ENCODE results near the gene STYK1.

The STYK1 gene

GRCh38 chr12:10673659-10674384, at the start of gene STYK1:
Gene STYK1 (minus strand): TSS chr12:10674052. CDS start chr12:10634618, 39,434 bp downstream.
- DNase-seq, result peak; percentile 81

GRCh38 chr12:10722905-10723746, 49.3 kb upstream of the STYK1 start, which contains the start of gene YBX3:
Gene YBX3 (minus strand): TSS chr12:10723323. CDS start chr12:10723111, 212 bp downstream.
- DNase-seq, result peak; percentile 56

- peak; percentile 34 for DNase-seq
Measured at GRCh38 chr12:10722502-10722904, 48.7 kb upstream of the STYK1 start.

- peak; percentile 73 for DNase-seq
Measured at GRCh38 chr12:10721651-10722501, 48.0 kb upstream of the STYK1 start.

DNA sequence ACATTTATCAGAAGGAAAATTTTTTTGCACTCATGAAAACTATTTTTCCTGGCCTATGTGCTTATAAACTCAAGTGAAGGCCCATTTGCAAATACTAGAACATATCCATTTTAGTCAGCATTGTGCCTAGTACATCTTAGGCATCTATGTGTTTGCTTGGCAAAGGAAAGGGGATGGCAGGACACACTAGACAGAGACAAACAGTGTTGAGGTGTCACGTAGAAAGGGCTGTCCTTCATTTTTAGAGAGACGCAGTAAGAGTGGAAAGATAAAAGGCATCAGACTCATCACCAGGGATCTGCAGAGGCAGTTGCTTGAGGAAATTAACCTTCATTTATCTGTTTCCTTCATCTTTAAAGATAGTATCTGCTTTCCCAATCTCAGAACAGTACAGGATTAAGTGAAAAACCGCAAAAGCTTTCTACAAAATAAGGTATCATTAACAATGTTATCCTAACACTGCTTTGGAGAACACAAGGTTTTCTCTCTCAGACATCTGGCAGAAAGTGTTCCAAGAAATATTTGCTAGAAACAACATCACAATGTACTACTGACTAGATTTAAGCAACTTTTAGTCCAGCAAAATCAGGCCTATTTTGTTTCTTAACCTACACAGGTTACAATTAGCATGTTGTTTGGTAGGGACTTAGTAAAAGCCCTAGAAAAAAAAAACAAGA, 47.3 kb upstream of the STYK1 start:
- no peak for DNase-seq

- DNase-seq, result no peak
Measured at GRCh38 chr12:10719482-10719881, 45.6 kb upstream of the STYK1 start.

GRCh38 chr12:10718279-10718821, 44.5 kb upstream of the STYK1 start:
- no peak for DNase-seq

DNA sequence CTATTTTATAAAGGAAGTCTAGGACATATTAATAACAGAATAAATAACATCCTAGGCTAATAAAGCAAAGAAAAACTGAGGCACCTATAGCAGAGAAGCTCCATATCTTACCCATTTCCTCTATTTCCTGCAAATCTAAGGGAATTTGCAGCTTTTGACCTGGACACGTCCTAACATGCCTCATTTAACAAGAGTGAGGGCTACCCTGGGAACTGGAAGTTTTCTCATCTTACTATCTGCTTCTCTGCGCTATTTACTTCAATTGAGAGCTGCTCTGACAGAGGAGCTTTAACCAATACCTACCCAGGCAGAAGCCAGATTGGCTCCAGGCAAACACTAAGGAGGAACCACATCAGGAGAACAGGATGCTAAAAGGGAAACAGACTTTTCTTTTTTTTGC, 43.6 kb upstream of the STYK1 start:
- no peak for DNase-seq

- DNase-seq, result no peak
Measured at GRCh38 chr12:10716704-10717315, 43.0 kb upstream of the STYK1 start.

DNA sequence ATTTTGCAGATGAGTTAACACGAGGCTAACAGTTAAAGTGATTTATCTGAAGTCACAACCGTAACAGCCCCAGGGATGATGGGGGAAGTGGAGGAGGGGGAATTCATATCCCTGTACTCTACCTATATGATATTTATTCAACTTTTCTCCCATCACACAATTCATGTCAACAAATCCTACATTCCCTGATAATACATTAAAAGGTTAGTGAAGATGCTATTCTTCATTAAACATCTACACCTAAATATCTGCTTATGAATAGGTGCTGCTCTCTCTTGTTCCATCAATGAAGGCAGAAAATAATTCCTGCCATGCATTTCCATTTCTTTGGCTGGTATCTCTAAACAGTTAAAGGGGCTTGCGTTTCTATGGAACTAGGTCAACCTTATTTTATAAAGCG, 42.4 kb upstream of the STYK1 start:
- no peak for DNase-seq

GRCh38 chr12:10715491-10715890, 41.6 kb upstream of the STYK1 start:
- no peak for DNase-seq

DNA sequence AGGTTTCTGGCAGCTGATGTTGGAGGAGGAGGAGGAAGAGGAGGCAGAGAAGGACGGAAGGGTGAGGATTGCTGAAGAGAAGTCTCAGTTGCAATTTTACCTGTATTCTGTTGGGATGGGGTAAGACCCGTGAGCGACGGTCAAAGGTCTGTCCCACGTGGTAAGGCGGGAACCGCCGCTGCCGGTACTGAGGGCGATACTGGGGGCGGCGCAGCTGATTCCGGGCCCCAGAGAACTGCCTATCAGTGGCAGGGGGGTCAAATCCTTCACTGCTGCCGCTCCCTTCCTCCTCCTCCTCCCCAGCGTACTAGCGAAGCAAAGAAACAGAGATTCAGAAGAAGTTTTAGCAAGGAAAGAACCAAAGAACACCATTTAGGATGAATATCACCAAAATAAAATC, 36.0 kb upstream of the STYK1 start:
- no peak for DNase-seq

GRCh38 chr12:10708862-10709261, 35.0 kb upstream of the STYK1 start:
- no peak for DNase-seq

- DNase-seq, result no peak
Measured at GRCh38 chr12:10705655-10706054, 31.8 kb upstream of the STYK1 start.

- DNase-seq, result no peak
Measured at GRCh38 chr12:10701843-10702242, 28.0 kb upstream of the STYK1 start.

GRCh38 chr12:10701131-10701681, 27.4 kb upstream of the STYK1 start:
- no peak for DNase-seq

DNA sequence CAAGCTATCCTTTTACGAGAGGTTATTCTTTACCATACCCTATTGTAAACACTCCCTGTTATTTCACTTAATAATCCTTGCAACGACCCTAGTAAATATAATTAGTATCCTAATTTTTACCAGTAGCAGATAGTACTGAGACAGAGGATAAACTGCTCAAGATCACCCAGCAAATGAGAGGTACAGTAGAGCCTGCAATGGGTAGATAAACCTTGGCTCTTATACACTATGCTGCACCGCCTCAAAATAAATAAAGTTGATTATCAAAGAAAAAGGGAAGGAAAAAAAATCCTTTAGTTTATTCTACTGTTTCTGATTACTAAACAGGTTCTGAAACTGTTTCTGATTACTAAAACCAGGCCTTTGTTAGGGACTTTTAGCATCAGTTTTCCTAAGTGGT, 26.7 kb upstream of the STYK1 start:
- DNase-seq, result no peak

DNA sequence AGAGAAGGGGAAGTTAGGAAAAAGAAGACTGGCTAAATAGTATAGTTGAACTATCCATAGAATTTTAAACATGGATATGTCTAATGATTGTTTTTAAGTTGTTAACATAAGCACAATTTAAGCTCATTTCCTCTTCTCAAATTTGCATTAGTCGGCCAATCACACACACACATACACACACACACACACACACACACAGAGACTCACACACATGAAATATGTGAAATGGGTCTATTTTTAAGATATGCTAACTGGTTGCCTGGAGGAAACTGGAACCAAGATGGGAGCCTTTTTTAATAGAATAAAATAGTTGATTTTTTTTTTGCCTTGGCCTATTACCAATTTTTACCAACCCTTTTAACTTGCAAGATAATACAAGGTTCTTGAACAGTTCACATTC, 24.0 kb upstream of the STYK1 start:
- no peak for DNase-seq

DNA sequence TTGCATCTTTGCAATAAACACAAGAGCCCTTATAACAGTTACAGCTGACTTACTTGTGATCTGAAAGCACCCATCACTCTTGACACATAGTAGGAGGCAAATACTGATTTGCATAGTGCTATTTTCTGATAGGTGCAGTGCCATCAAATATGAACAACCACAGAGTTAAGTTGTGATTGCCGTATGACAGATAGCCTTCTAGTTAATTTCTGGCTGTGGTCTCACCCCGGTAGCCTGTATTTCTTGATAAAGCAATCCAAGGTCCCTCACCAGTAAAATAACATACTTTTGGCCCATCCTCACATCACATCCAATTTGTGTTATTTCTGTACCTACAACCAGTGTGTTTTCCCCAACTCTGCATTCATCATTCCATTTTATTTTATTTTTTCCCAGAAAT, 23.3 kb upstream of the STYK1 start:
- no peak for DNase-seq

DNA sequence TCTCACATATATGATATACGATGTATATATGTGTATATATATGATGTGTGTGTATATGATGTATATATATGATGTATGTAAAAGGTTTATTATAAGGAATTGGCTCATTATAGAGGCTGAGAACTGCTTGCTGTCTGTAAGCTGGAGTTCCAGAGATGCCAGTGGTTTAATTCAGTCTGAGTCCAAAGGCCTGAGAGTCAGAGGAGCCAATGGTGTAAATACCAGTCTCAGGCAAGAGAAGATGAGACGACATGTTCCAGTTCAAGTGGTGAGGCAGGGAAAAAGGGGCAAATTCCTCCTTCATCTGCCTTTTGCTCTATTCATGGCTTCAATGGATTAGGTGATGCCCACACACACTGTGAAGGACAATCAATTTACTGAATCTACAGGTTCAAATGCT, 17.1 kb upstream of the STYK1 start:
- no peak for DNase-seq

- DNase-seq, result no peak
Measured at GRCh38 chr12:10689146-10689545, 15.3 kb upstream of the STYK1 start.

- no peak for DNase-seq
Measured at GRCh38 chr12:10688042-10688441, 14.2 kb upstream of the STYK1 start.

All from NCI-H510A (cell line).